DMS79 treated with DMSO at 0.1 percent for 48 hours (cell line): ENCODE measurements around the gene IMPDH1.

Experiments used
- DNase-seq: peaks from one replicate; lab custom pipeline; 2025; lab: John Stamatoyannopoulos, UW

IMPDH1 gene

DNA sequence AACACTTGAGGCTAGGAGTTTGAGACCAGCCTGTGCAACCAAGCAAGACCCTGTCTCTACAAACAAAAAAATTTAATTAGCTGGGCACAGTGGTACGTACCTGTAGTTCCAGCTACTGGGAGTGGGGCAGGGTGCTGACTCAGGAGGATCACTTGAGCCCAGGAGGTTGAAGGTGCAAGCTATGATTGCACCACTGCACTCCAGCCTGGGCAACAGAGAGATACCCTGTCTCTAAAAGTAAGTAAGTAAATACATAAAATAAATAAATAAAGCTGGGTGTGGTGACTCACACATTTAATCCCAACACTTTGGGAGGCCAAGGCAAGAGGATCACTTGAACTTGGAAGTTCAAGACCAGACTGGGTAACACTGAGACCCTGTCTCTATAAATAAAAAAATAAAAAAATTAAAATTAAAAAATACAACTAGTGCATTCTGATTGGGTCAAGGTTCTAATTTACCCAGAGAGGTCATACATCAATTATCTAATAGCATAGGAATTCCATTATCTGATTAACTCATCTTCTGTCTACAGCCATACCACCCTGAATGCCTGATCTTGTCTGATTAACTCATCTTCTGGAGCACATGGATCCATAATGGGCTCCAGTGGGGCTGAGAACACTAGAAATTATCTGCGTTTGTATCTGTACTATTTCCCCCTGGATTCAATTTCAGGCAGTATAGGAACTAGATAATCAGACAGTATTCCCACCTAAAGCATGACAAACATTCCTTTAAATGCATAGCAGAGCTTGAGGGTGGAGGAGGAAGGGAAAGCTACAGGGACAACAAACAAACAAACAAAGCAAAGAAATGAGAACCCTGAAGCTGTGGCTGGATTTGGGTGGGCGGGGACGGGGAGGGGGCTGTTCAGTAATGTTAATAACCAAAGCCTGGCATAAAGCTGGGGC is 24.9 kb upstream of the IMPDH1 start:
- no peak for DNase-seq

DNA sequence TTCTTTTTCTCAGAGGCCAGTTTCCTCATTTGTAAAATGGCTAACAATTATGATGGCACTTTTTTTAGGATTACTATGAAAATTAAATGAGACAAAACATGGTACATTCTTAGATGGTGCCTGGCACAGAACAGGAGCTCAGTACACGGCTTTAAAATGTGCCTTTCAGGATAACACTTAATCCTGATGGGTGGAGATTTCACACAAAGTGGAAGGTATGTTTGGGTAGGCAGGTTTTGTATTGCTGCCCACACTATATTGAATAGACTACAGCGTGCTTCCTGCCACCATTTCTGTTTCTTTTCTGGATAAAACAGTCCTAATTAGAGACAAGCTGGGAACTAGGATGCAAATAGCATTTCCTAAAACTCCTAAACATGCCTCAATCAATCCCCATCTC is 22.0 kb upstream of the IMPDH1 start:
- DNase-seq: no peak

DNA sequence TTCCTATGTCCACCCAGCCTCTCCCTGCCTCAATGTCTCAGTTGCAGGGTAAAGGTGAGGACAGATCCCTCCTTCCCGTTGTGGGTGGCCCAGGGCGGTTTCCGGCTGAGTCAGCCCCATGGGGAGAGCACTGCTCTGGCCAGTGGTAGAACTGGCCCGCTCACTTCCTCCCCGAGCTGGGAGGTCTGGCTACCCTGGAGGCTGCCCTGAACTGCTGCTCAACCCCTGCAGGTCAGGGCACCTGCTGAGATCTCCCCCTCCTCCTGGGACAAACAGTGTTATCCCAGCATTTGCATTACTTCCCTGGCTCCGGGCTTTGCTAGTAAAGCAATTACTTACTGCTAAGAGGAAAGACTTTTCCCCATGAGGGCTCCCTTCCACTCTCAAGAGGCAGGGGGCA is 21.4 kb upstream of the IMPDH1 start:
- DNase-seq: no peak

DNA sequence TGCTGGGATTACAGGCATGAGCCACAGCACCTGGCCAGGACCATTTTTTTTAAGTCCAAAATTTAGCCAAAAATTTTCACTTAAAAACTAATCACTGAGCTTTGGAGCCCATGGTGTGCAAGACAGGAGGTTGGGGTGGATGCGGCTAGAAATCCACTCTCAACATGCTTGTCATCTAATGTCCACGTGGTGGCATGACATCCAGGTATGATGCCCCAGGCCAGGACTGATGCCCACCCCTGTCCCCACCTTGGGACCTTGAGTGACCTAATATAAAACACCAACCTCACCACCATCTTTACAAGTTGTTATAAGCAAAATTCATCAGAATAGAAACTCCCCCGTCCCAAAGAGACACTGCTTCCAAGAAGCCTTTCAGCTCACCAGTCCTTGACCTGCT is 20.4 kb upstream of the IMPDH1 start:
- DNase-seq: no peak

DNA sequence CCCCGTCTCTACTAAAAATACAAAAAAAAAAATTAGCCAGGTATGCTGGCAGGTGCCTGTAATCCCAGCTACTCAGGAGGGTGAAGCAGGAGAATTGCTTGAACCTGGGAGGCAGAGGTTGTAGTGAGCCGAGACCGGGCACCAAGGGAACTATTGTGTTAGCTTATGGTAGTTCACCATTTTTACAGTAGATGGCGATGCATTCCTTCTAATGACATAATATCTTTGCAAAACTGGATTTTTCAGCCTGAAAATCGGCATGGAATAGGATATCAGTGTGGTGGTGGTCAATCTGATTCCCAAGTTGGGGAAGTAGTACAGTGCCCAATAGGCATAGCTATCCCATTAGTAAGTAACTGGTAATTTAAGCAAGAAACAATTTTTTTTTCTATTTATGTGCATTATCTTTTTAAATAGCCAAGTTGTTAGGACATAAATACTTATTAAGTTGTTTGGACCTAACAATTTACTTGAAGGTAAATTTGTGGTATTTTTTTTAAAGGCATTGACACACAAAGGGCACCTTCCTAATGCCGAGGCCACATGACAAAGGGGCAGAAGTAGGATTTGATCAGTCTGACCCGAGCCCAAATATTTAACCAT is 17.6 kb upstream of the IMPDH1 start:
- DNase-seq: peak; percentile 58

DNA sequence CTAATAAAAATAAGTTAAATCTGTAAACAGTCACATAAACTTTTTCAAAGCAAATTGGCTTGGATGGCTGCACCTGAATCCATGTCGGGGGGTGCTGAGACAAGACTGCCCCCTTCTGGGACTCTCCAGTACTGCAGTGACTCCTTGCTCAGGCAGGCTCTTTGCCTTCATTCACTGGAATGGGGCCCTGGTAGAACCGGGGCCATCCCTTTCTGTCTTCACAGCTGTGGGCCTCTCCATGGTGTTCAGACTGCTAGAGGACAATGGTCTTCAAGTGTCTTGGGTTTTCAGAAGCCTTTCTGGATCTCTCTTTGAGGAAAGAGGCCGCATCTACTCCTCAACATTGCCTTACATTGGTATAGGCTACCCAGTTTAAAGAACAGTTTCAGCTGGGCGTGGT is 16.1 kb upstream of the IMPDH1 start:
- peak; percentile 21 for DNase-seq

DNA sequence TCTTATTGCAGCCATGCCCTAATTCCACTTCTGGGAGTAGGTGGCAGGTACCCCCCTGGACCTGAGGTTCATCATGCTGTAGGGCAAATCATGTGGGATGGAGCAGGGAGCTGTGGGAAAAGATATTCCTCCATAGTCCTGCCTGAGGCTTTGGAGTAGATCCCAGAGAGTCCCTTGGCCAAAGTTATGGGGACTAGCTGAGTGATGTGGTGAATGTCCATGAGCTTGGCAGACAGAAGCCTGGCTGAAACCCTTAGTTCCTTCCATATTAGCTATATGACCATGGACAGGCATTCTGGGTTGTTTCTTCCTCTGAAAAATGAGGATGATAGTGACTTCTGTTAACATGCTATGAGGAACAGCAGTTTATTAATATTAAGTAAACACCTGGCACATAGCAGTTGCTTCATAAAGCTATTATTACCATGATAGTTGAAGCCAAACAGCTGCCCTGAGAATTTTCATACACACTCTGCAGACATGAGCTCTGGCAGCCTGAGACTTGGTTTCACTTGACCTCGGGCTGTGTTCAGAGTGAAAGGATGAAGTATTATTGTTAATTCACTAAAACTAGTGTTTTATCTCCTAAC is 15.0 kb upstream of the IMPDH1 start:
- DNase-seq: no peak

DNA sequence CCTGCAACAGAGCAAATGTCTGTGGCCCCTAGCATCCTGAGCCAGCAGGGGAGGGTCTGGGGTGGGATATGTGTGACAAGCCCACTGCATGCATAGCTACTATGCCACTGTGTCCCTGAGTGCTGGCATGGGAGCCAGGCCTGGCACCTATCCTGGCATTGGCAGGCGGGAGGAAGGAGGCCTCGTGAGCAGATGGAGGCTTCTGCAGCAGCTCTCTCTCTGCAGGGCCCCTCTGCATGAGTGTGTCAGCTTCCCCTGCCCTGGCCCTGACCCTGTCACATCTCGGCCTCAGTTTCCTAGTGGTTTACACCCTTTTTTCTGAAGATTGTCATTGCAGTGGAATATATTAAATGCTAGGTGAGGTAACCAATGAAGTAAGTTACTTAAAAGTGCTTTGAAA is 13.1 kb upstream of the IMPDH1 start:
- DNase-seq: no peak

DNA sequence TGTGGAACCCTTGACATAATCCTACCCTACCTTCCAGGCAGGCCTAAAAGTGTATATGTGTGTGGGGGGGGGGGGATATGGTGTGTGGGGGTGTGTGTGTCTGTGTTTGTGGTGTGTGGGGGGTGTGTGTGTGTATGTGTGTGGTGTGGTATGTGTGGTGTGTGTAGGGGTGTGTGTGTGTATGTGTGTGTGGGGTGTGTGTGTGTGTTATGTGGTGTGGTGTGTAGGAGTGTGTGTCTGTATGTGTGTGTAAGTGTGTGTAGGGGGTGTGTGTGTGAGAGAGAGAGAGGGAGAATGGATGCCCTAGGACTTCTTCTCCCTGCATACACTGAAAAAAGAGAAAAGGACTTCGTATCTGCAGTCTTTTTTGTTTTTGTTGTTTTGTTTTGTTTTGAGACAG is 12.3 kb upstream of the IMPDH1 start:
- DNase-seq: no peak

DNA sequence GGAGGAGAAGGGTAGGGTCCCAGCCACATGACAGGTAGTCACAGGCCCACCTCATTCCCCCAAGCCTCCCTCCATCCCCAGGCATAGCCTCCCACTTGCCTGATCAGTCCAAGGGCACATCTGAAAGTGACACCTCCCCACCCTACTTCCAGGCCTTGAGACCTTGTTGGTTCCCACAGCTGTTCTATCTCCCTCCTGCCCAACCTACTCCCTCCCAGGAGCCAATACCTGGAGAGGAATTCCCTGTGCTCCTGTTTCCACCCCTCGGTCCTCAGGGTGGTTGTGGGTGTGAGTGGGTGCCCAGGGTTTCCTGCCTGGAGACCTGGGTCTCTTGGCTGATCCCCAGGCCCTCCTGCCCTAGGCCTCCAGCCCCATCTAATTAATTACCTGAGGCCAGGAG is 11.6 kb upstream of the IMPDH1 start:
- no peak for DNase-seq

DNA sequence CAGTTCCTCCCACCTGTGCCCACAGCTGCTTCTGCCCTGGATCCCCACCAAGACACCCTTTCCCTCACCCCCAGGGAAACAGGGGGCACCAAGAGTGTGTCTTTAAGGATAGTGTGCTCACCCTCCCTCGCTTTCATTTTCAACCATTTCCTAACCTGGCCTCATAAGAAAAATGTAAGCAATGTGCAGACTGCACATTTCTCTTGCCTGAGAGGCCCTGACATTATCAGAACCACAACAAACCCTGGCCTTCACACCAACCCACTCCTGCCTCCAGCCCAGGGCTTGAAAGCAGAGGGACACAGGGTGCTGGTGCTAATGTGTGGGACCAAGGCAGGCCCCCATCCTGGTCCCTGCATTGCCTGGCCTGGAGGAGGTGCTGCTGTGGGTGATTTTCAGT is 11.0 kb upstream of the IMPDH1 start:
- DNase-seq: no peak

DNA sequence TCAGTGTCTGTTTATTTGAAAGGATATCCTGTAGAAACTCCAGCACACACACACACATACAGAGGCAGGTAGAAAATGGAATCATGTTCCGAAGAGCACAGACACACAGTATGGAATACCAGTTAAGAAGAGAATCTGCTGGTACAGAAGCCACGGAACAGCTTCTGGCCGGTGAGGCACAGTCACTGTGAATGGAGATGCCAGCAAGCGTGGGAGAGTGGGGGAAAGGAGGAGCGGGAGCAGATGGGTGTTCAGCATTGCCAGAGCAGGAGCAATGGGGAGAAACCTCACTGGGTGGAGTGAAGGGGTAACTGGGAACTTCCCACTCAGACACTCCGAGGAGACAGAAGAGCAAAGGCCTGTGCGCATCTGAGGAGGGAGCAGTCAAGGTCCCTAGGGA is 9.5 kb upstream of the IMPDH1 start:
- DNase-seq: no peak

DNA sequence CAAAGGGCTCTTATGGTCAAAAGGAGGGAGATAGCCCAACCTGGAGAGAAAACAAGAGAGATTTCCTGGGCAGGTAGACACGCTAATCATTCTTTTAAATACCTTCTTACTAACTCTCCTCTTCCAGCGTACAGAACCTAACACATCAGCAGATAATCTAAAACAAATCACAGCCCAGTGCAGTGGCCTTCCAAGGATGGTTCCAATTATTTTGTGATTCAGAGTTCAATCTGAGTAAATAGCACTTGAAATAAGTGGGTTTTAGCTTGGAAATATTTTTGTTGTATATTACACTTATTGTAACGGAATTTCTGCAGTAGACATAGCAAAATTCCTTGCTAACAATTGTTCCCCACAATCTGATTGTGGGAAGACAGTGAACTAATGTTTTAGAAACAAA is 7.3 kb upstream of the IMPDH1 start:
- no peak for DNase-seq

DNA sequence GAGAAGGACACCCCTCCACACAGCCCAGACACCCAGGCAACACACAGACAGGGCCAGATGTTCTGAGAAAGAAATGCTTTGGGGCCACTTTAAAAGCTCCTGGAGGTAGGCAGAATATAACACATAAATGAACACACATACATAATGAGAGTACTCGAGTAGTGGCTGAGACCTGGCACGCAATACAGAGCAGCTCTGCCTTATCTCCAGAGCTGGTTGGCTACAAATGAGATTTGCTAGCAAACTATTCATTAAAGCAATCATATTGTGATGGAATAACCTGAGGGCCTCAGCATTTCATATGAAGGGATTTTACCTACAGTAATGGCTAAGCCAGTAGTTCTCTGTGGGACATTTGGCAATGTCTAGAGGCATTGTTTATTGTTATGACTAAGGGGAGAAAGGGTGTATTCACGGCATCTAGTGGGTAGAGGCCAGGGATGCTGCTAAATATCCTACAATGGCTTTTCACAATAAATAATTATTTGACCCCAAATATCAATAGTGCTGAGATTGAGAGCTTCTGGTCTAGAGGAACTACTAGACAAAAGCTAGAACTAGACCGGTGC is 5.5 kb upstream of the IMPDH1 start:
- no peak for DNase-seq

DNA sequence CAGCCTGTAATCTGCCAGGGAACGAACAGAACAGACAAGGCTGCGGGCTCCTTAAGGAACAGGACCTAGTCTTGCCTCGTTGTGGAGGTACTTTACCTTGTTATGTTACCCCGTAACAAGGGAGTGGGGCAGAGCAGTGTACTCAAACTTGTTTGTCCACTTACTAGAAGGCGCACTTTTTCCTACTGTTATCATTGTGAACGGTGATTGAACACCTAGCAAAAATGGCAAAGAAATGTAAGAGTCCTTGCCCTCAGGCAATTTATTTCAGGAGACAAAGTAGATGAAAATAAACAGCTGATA is 620 bp upstream of the IMPDH1 start:
- peak; percentile 87 for DNase-seq

DNA sequence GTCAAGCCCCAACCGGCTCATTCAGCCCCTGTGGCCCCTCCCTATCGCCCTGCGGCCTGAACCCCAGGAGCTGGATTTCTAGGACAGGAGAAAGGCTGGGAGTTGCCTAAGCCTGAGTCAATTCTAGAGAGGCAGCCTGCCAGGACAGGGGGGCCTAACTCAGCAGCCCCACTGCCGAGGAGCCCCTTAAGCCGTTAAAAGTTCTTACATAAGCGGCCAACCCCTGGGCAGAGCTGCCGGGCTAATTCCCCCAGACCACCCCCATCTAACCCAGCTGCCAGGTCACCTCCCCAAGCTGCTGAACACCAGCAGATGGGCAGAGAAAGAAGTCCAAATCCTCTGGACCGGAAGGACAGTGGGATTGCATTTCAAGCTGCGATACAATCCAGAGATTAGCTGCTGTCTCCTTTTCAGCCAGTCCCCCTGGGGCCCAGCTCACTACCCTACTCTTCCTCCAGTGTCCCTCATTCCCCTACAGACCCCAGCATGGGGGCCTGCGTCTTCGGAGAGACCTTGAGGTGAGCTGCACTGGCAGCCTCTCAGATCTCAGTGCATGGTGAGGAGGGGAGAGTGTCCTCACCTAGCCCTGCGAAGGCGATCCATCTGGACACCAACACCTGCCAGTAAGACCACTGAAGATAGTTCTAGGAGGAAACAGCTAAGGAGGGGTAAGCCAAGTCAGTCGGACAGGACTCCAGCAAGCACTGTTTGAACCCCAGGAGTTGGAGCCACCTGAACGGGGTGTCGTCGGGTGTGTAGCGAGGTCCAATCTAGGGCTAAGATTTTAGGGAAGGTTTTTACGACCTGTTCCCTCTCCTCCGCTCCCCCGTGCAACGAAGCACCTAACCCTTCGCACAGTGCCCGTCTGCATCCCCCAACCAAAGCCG is 830 bp downstream of the IMPDH1 start:
- no peak for DNase-seq

DNA sequence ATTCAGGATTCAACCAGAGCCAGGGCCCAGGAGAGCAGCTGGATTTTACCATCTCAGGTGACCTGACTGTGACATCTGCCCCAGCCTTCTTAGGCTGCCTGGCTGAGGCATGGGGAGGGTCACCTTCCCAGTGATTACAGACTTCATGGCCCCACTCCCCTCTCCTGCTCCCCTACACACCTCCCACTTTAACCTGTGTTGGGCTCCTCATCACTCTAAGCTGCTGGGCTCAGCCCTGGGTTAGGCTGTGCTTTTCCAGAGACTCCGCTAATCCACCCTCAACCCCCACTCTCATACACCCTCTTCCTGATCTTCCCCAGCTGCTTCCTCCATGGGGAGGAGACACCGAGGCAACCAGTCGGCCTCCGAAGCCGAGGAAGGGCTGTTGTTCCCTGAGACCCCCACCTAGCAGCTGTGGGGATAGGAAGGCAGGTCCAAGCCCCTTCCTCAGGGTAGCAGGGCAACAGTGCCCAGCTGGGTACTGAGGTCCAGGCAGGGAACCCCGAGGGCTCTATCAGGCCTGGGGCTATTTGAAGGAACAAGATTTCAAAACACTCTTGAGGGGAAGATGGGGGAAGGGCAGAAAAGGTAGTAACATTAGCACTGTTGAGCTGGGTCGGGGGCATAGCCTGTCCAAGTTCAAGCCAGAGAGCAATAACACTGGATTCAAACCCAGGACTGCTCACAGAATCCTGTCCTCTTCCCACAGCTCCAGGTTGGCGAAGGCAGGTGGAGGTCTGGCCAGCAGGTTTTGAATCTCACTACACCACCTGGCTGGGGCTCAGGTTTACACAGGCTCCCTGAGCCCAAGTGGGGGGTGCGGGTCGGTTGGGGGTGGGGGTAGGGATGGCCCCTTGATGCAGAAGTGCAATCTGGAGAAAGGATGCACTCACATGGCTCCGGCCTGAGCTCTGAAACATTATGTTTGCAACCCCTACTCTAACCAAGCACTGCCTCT is 1.8 kb downstream of the IMPDH1 start:
- no peak for DNase-seq

DNA sequence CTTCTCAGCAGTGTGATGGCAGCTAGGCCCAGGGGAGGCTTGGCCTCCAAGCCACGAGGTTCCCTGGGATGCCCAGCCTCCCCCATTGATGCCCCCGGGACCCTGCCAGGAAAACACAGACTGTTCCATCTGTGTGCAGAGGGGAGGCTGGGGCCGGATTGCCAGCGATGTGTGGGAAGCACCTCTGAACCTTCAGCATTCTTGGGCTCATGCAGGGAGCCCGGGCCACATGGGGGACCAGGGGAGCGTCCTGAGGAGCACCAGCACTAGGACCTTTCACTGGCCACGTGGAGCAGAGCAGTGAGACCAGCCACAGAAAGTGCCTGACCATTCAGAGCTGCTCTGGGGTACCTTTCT is 2.6 kb downstream of the IMPDH1 start:
- DNase-seq: no peak

DNA sequence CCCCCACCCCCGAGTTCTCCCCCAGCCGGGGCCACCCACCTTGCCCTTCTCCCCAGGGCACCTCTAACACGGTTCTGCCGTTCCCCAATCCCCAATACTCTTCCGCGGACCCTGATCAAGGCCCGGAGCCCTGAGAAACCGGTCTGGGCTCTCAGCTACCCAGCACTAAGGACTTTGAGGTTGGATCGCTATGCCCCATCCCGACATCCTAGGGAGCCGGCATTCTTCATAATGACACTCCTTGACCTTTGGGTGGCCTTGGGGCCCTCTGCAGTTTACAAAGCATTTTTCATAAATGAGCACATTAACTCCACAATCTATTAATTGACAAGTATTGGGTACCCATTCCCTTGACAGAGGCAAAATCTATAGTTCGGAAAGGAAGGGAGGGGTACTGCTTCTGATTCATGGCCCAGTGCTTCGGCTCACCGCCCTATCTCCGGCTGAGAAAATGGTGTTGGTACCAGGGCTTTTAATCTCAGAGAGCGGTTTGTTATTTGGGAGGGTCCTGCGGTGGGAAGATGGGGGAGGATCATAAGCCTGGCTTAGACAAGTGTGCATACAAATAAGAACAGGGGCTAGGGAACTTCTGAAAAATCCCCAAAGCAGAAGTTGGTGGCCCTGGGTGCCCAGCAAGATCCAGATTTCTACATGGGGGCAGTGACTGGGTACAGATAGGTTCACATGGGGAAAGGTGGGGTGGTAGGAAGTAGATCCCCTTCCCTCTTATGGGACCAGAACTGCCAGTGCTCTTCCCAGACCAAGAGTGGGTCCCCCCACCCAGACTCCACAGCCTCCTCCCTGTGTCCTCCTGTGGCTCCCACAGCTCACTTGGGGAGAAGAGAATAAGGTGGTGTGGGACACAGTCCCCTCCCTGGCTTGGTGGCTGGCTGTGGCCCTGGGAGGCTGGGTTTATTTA is 3.2 kb downstream of the IMPDH1 start:
- DNase-seq: no peak
